C4-2B (cell line): ENCODE results near the gene GSAP.

Experiments used
- CTCF ChIP-seq: fragments of 450-650 bp; conservative IDR thresholded peaks from 2 replicates; pipeline ENCODE4 v1.5.1; 2017; ENCODE audit warnings: mild to moderate bottlenecking
- ZFX ChIP-seq: fragments of 450-650 bp; IDR thresholded peaks from 2 replicates; pipeline ENCODE4 v1.6.1; 2017

DNA sequence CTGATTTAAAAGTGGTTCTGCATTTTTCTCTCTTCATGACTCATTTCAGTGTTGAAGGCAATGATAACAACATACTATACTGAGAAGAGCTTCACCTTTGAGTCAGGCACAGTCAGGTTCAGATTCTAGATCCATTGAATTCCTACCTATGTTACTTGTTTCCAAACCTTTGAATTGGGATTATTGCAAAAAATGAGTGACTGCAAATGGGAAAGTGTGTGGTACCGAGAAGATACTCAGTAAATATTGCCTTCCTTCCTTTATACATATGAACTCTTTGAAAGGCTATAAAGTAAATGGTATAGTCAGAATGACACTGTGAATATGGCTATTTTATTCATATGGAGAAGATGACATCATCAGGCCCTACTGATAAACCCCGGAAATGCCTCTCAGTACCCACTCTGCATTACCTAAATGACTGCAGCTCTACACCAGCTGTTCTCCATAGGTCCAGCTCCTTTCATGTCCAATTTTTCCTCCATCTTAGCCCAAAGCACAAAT, 149.8 kb downstream of the GSAP start:
- TF ChIP-seq CTCF (no peak), ZFX (no peak)
